Activated CD4-positive, alpha-beta T cell treated with anti-CD3 and anti-CD28 coated beads, Interleukin-2, amount 50 U/mL, for 1 hour (primary cell): ENCODE data around the gene RASL12.
A peak's percentile ranks its signal among the peaks of the same experiment; 100 is the strongest.
"Not testable (repeated sequence)": the region's sequence is repeated elsewhere in the genome, so short reads cannot be mapped to it uniquely, and the experiment has no call there.

ENCODE experiments used
- DNase-seq: peaks from one replicate; pipeline ENCODE4 v3.0.0-alpha.2; 2020

Gene RASL12

DNA sequence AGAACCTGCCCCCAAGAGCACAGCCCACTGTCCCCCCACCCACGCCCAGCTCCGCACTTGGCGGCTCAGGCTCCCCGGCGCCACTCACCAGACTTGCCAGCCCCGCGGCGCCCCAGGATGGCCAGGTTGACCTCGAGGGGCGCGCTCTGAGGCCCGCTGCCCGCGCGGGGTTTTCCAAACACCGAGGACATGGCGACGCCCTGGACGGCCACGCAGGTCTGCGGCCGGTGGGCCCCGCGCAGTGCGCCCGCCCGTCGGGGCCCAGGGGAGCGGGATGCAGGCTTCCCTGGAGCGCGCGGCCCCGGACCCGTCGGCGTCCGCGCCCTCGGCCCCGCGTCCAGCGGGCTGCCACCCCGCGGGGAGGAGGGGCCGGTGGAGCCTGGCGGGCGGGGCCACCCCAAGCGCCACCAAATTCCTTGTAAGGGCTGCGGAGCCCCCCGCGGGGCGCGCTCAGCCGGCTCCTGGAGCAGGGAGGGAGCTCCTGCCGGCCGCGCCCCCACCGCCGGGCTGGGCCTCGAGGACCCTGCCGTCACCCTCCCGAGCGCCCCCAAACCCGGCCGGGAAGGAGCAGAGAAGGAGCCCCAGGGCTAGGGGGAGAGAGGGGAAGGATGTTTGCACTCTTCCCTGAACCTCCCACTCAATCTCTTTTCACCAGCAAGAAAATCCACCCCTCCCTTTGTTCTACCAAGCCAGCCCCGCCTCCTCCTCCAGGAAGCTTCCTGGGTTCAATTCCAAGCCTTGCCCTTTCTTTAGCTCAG is at the start of gene RASL12:
RASL12 (minus strand) TSS at position 347 of the 758 bp plus-strand sequence; CDS start at position 191, 156 bp downstream.
- no peak for DNase-seq

- DNase-seq = no peak
These were observed 47.8 kb upstream of the RASL12 start for GRCh38 chr15:65115542-65115941.

GRCh38 chr15:65115086-65115485 is 47.3 kb upstream of the RASL12 start, which contains the start of gene UBAP1L:
Gene UBAP1L (minus strand): TSS chr15:65115200. CDS start chr15:65106215, 8,985 bp downstream.
- DNase-seq = no peak

DNA sequence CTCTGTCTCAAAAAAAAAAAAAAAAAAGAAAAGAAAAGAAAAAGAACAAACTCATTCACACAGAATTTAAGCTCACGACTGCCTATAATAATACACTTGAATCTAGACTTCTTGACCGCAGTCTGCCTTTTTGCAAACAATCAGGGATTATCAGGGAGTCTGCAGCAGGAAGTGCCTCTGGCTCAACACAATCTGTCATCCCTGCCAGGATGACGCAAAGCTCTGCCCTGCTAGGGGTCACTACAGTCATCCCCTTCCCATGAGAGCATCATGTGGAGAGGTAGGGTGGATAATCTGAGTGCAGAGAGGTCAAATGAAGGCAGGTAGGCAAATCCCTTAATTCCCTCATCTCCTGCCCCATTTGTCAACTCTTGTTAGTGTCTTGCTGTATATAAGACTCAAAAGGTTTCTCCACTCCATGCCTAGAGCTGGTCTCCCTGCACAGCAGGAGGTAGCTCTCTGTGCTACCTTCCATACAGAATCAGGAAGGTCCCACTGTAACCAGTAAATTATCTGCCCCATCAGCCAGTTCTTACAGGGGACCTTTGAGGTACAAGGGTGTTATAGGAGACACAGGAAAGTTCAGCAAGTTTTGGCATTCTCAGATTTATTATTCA is 43.0 kb upstream of the RASL12 start:
- no peak for DNase-seq

DNA sequence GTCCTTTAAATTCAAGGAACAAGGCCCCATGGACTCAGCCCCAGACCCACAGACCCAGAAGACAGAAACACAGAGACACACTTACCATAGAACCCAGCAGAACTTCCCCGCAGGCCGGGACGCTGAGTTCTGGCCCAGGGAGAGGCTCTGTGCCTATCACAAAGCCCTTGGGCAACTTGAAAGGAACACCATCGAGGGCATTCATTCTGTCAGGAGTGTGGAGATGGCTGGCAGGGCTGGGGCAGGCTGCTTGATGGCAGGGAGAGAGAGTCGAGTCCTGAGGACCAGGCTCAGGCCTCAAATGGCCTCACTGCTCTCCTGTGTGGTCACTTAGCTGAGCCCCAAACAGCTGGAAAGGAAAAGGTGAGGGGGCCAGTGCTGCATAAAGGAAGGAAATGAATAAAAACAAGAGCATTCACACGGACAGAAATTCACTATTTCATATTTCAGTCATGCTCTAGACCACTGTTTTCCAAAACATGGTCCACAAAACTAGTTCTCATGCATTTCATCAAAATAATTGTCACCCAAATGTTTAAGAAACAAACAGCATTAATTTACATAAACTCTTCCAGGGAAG is 38.3 kb upstream of the RASL12 start:
- no peak for DNase-seq

DNA sequence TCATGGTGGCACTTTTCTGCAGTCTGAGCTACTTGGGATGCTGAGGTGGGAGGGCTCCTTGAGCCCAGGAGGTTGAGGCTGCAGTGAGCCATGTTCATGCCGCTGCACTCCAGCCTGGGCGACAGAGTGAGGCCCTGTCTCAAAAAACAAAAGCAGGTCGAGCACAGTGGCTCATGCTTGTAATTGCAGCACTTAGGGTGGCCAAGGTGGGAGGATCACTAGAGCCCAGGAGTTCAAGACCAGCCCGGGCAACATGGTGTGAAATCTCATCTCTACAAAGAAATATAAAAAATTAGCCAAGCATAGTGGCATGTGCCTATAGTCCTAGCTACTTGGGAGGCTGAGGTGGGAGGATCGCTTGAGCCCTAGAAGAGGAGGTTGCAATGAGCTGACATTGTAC is 37.2 kb upstream of the RASL12 start:
- no peak for DNase-seq

DNA sequence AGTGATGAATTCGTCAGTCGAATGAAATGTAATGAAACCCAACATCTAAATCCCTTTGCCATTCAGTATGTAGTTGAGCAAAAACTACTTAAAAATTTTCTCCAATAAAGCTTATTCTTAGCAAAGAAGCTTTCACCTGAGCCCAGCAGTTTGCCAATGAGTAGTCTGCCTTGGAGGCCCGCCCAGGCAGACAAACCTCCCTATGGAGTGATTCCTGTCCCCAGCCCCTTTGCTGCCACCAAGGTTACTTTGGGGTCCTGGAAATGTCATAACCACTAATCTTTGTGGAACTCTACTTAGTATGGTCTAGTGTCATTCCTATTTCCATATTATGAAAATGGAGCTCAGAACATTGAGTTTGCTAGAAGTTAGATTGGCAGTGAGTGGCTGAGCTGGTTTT is 35.1 kb upstream of the RASL12 start:
- no peak for DNase-seq

GRCh38 chr15:65101891-65102708 is 34.3 kb upstream of the RASL12 start:
- DNase-seq = no peak

DNA sequence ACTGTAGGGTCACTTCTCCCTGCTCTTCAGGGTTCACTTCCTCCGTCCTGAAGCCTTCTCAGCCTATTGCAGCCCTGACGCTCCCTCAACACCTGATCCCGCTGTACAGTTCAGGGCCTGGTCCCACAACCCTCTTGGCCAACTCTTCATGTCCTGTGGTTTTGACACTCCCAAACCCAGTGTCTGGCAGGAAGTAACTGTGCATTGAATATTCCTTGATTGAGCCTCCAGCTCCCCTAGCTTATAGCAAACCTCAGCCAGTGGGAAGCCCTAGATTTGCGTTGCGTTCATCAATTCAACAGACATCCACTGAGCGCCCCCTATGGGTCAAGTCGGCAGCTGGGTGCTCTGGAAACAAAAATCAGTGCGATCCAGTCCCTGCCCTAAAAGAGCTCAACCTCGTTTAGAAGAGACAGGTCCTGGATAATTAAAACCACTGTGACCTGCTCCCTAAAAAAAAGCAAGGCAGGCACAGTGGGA is 33.7 kb upstream of the RASL12 start:
- peak; percentile 53 for DNase-seq

DNA sequence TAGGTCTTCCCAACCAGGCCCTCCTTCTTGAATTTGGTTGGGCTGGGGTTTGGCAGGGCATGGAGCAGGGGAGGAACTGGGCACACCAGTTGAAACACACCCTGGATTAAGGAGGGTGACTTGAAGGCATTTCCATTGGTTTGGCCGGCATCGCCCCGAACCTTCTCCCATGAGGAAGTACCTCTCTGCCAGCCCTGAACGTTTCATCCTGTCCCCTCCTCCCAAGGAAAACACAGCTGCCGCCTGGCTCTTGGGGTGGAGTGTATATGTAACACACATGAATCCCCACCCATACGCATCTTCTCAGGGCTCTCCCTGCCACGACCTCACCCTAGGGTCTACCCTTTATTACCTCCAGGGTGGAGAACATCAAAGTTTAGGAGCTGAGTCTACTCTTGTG is 32.7 kb upstream of the RASL12 start:
- no peak for DNase-seq

DNA sequence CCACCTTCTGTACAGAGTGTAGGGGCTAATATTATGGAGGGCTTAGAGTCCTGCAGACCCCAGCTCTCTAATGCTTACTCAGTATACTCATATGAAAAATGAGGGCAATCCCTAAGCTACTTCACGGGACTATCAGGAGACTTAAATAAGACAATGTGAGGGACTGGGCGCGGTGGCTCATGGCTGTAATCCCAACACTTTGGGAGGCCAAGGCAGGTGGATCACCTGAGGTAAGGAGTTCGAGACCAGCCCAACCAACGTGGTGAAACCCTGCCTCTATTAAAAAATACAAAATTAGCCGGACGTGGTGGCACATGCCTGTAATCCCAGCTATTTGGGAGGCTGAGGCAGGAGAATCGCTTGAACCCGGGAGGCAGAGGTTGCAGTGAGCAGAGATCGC is 32.0 kb upstream of the RASL12 start:
- not testable (repeated sequence) for DNase-seq

- DNase-seq = no peak
These were observed 31.5 kb upstream of the RASL12 start for GRCh38 chr15:65099336-65099735.

- no peak for DNase-seq
These were observed 30.0 kb upstream of the RASL12 start for GRCh38 chr15:65097651-65098263.

GRCh38 chr15:65096481-65097385 is 28.9 kb upstream of the RASL12 start:
- DNase-seq = no peak

GRCh38 chr15:65095747-65096104 is 27.9 kb upstream of the RASL12 start:
- DNase-seq = no peak

DNA sequence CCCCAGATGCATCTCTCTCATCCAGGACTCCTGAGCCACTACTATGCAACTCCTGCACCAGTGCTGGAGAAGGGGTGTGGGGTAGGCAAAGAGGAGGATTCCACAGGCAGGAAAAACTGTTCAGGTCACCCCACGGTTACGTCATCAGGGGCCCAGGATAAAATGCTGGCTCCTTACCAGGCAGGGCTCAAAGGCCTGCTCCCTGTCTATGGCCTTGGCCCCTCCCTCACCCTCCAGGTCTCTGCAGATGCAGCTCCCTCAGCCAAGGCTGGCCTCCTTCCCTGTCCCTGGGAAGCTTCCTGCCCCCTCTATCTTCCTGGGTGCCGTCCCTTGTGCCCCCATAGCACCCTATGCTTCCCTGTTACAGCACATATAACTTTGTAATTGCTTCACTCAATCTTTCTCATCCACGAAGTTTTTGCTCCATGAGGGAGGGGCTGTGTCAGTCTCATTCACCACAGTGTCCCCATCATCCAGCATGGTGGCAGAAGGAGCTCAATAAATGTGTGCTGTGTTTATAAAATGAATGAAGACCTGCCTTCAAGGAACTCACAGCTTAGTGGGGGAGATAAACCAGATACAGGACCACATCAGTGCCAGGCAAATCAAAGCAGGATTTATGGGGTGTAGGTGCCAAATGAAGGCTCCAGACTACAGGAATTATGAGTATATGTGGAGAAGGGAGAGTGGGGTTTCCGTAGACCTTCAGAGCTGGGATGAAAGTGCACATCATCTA is 27.4 kb upstream of the RASL12 start:
- DNase-seq = no peak

DNA sequence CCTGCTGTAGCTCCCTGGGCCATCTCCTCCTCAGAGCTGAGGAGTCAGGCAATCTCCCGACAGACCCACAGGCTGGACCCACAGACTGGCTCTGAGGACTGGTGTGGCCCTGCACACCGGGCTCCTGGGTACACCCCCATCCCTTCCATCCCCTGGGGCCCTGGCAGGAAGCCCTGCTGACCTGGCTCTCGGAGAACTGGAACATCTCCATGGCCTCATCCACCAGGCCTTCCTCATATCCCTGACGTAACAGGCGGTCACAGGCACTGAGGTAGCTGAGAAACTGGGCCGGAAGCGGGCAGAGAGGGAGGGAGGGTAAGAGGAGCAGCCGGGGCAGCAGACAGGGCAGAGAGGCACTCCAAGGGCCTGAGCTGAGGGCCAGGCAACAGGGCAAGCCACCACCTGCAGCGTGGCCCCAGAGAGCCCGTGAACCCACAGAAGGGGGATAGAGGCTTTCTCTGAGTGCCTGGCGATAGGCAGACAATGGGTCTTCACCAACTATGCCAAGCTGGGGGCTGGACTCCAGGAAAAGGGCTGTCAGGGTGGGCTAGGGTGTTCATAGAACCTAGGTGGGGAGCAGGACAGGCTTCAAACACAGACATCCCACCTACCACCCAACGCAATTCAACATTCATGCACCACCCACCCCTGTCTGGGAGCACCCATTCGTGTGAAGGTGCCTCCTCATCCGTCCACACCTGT is 26.7 kb upstream of the RASL12 start:
- DNase-seq = no peak

DNA sequence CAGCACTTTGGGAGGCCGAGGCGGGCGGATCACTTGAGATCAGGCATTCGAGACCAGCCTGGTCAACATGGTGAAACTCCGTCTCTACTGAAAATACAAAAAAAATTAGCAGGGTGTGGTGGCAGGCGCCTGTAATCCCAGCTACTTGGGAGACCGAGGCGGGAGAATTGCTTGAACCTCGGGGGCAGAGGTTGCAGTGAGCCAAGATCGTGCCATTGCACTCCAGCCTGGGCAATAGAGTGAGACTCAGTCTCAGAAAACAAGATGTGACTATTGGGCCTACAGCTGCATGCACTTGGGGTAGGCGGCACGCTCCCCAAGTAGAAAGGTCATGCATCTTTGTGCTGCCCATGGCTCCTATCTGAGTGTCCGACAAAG is 26.0 kb upstream of the RASL12 start:
- not testable (repeated sequence) for DNase-seq

DNA sequence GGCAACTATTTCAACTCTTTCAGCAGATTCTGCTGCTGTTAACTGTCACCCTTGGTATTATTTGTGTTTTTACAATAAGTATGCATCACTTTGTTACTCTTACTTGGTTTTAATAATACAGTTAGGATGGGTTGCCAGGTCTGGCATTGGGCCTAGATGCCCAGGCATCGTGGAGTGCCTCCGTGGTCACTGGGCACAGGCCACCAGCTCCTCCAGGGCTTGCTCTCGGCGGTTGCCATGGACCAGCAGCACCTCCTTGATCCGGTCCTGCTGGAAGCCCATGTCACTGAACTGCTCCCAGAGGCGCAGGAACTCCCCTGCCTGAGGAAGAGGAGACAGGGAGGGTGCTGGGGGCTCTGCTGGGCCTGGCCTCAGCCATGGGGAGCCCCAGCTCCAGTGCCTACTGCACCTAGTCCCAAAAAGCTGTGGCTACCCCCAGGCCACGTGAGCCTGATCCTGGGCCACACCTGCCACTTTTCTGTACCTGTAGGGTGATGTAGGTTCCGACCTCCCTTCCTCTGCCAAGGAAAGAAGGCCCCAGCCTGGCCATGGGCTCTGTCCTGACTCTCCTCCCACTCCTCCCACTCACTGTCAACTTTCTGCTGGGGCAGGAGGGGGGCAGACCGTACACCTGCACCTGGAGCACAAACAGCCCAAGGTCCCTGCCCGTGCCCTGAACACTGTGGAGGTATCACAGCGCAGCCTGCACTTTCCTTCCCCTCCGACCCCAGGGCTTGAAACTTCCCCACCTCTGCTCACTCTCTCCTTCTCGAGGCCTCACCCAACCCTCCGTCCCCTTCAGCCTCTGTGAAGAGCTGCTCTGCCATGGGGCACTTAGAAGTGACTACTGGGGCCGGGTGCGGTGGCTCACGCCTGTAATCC is 25.4 kb upstream of the RASL12 start:
- no peak for DNase-seq
